Keratinocyte (primary cell): ENCODE results near the gene DUSP7. TPM values are rescaled to one million over a fixed set of nuclear protein-coding genes. Genes with fewer than 3 reads are reported as not detected.

Experiments
- DNase-seq: peaks from one replicate; pipeline ENCODE4 v3.0.0-alpha.2; 2011; ENCODE audit warnings: low read depth, missing footprints, low spot score
- FAIRE-seq: peaks from 2 replicates; lab custom pipeline; 2011; peaks lifted over from hg19 to GRCh38; lab: Jason Lieb, UNC
- H2AFZ ChIP-seq: 2 replicates; pipeline ENCODE4 v1.6.0; 2012; ENCODE audit warnings: low read length, control low read depth, inconsistent platforms; ENCODE audit not compliant: control insufficient read depth
- H3K27ac ChIP-seq: 2 replicates; pipeline ENCODE4 v1.5.1; 2011; ENCODE audit warnings: low read length; ENCODE audit not compliant: control insufficient read depth, insufficient read depth
- H3K27me3 ChIP-seq: 3 replicates; pipeline ENCODE4 v1.6.0; 2011; ENCODE audit warnings: low read length; ENCODE audit not compliant: control insufficient read depth, insufficient read depth; ENCODE audit errors: extremely low read depth
- H3K36me3 ChIP-seq, 2 experiments: 2 replicates in 1 of 2; 3 replicates in 1 of 2; pipeline ENCODE4 v1.5.1; 2011; ENCODE audit warnings: low read length in 2 of 2, mild to moderate bottlenecking in 1 of 2; ENCODE audit not compliant: control insufficient read depth in 2 of 2, insufficient read depth in 2 of 2; ENCODE audit errors: extremely low read depth in 1 of 2
- H3K4me1 ChIP-seq: 3 replicates; pipeline ENCODE4 v1.5.1; 2011; ENCODE audit warnings: low read length; ENCODE audit not compliant: control insufficient read depth, insufficient read depth; ENCODE audit errors: extremely low read depth
- H3K4me2 ChIP-seq: 3 replicates; pipeline ENCODE4 v1.6.0; 2011; ENCODE audit warnings: low read depth, low read length; ENCODE audit not compliant: control insufficient read depth, insufficient read depth; ENCODE audit errors: extremely low read depth
- H3K4me3 ChIP-seq, 3 experiments: fragments of 200-600 bp in 1 of 3; sonication (generic) in 1 of 3; 2 replicates in 2 of 3; 3 replicates in 1 of 3; pipeline ENCODE4 v1.5.1; 2011 to 2016; ENCODE audit warnings: low read length in 3 of 3, mild to moderate bottlenecking in 3 of 3, control low read depth in 2 of 3, inconsistent platforms in 1 of 3, low read depth in 1 of 3, mixed read lengths in 1 of 3, mixed run types in 1 of 3, moderate library complexity in 1 of 3; ENCODE audit not compliant: control insufficient read depth in 2 of 3, insufficient read depth in 2 of 3; ENCODE audit errors: extremely low read depth in 1 of 3
- H3K79me2 ChIP-seq: 2 replicates; pipeline ENCODE4 v1.6.0; 2012; ENCODE audit warnings: low read length; ENCODE audit not compliant: control insufficient read depth, insufficient read depth
- H3K9ac ChIP-seq: 3 replicates; pipeline ENCODE4 v1.6.0; 2011; ENCODE audit warnings: low read length; ENCODE audit not compliant: control insufficient read depth, insufficient read depth; ENCODE audit errors: extremely low read depth
- H3K9me1 ChIP-seq: 3 replicates; pipeline ENCODE4 v1.6.0; 2011; ENCODE audit warnings: low read length; ENCODE audit not compliant: control insufficient read depth, insufficient read depth; ENCODE audit errors: extremely low read depth
- H3K9me3 ChIP-seq: 2 replicates; pipeline ENCODE4 v1.5.1; 2012; ENCODE audit warnings: low read depth, low read length; ENCODE audit not compliant: control insufficient read depth
- H4K20me1 ChIP-seq: 3 replicates; pipeline ENCODE4 v1.6.0; 2011; ENCODE audit warnings: low read length; ENCODE audit not compliant: control insufficient read depth, insufficient read depth; ENCODE audit errors: extremely low read depth
- EZH2 ChIP-seq: IDR thresholded peaks from one replicate; pipeline ENCODE4 v1.6.1; 2012; ENCODE audit warnings: inconsistent platforms, mild to moderate bottlenecking, low read length, moderate library complexity
- dilution Hi-C: fragments of 300-500 bp; cut with MboI; formaldehyde crosslinking; loops from one replicate; pipeline ENCODE4 v1.7.0; 2020; ENCODE audit warnings: low sequenced_read_pairs; ENCODE audit not compliant: extremely low pct_ligation_motif_present
- polyA plus RNA-seq, 5 experiments: library from polyadenylated mRNA; depleted of rRNA in 3 of 5; stranded (reverse) in 3 of 5; stranded (forward) in 1 of 5; unstranded in 1 of 5; fragments of >200 nt; gene quantifications; 1 replicate in 1 of 5; 2 replicates in 3 of 5; 3 replicates in 1 of 5; pipeline versions ENCODE4 v1.2.1 to v1.2.3, GENCODE V29; 2011 to 2012; ENCODE audit warnings: missing spikeins in 2 of 5, low read depth in 1 of 5, low replicate concordance in 1 of 5
- TF ChIP-seq, protein P1 (sequence below), 3 experiments: IDR thresholded peaks in 1 of 3; conservative IDR thresholded peaks in 1 of 3; optimal IDR thresholded peaks in 1 of 3; 2 replicates in 2 of 3; 3 replicates in 1 of 3; pipeline versions ENCODE3 to v1.5.1; 2011; ENCODE audit warnings: low read length in 3 of 3, mild to moderate bottlenecking in 3 of 3, moderate library complexity in 2 of 3, control low read depth in 1 of 3, inconsistent platforms in 1 of 3; ENCODE audit not compliant: insufficient read depth in 2 of 3; ENCODE audit errors: extremely low read depth in 1 of 3

The DUSP7 gene
- polyA plus RNA-seq, 1 donor (not counting 4 experiments of a cell fraction or from before 2014, with no cell fraction given): 103 TPM

DNA sequence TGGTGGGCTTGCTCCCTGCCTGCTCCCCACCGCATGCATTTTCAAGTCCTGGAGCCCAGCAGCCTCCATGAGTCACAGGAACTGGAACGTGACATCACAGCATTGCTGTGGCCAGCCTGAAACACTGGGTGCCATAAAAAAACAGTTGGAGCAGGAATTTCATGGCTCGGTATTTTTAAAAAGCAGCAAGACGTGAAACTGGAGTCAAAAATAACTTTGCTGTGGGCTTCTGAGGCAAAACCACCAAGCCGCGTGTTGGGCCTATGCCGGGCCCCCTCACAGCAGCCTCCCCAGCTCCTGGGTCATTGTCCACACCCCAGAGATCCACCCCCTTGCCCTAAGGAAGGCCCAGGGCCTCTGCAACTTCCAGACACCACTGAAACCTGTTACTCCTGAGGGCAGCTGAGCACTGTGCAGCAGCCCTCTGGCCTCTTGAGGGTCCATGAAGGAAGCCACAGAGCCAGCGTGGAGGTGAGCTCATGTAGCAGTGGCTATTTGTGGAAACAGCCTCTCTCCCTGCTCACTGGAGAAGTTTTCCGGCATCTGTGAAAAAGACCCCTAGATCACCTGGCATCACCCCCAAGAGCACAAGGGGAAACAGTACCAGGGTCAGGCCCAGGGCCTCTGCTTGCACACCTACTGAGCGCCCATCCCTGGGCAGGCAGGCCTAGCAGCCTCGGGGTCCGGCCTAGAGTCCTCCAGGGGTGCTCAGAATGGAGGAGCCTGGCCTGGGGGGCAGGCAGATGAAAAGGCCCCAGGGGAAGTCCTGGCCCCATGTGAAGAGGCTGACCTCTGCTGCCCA, 34.0 kb upstream of the DUSP7 start:
- Histone ChIP-seq H3K4me1 (peaks cover 8% of the 10 kb centered on the region), H3K27ac (peak overlapping the region; percentile 6), H3K27me3 (no peaks in the 10 kb centered on the region), H3K79me2 (no peaks in the 10 kb centered on the region), H2AFZ (no peak overlapping the region), H4K20me1 (no peaks in the 10 kb centered on the region), H3K4me3 (no peak overlapping the region), H3K36me3 (peaks cover 2 to 12% of the 10 kb centered on the region in 2 experiments), H3K9ac (no peak overlapping the region), H3K9me3 (no peaks in the 10 kb centered on the region), H3K4me2 (no peak overlapping the region), H3K9me1 (no peaks in the 10 kb centered on the region)
- dilution Hi-C loops: no loop called here
- no peak for FAIRE-seq
- no peak for DNase-seq
- TF ChIP-seq, protein P1, sequence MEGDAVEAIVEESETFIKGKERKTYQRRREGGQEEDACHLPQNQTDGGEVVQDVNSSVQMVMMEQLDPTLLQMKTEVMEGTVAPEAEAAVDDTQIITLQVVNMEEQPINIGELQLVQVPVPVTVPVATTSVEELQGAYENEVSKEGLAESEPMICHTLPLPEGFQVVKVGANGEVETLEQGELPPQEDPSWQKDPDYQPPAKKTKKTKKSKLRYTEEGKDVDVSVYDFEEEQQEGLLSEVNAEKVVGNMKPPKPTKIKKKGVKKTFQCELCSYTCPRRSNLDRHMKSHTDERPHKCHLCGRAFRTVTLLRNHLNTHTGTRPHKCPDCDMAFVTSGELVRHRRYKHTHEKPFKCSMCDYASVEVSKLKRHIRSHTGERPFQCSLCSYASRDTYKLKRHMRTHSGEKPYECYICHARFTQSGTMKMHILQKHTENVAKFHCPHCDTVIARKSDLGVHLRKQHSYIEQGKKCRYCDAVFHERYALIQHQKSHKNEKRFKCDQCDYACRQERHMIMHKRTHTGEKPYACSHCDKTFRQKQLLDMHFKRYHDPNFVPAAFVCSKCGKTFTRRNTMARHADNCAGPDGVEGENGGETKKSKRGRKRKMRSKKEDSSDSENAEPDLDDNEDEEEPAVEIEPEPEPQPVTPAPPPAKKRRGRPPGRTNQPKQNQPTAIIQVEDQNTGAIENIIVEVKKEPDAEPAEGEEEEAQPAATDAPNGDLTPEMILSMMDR (optimal IDR thresholded peaks at IDR 0.05 in 1 of 3, IDR thresholded peaks at IDR 0.05 in 1 of 3, conservative IDR thresholded peaks at IDR 0.05 in 1 of 3; ENCODE audit: extremely low read depth in 1 of 3, insufficient read depth in 2 of 3, low read length in 3 of 3): no peak
- TF ChIP-seq EZH2: no peak

DNA sequence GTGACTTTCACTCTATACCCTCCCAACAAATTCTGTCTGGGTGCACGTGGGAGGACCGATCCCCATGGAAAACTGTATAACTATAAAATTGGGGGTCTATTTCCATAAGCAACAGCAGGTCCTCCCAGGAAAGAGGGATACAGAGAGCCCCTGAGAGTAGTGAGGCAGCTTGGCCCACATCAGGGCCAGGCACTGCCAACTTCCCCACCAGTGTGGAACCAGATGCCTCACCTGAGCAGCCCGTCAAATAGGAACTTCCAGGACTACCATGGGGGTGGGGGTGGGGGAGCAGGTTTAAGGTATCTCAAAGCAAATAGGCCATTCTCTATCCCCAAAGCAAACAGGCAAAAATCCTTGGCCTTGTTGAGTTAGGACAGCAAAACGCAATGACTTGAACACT, 33.3 kb upstream of the DUSP7 start:
- peaks cover 2 to 12% of the 10 kb centered on the region in 2 experiments for H3K36me3 ChIP-seq
- DNase-seq: no peak
- no peak overlapping the region for H3K4me2 ChIP-seq
- H3K9ac ChIP-seq: no peak overlapping the region
- no peak overlapping the region for H3K4me3 ChIP-seq
- no peak for FAIRE-seq
- H3K79me2 ChIP-seq: no peaks in the 10 kb centered on the region
- H3K9me3 ChIP-seq: no peaks in the 10 kb centered on the region
- H3K9me1 ChIP-seq: no peaks in the 10 kb centered on the region
- dilution Hi-C loops: no loop called here
- H3K4me1 ChIP-seq: peaks cover 8% of the 10 kb centered on the region
- H3K27ac ChIP-seq: no peak overlapping the region
- H3K27me3 ChIP-seq: no peaks in the 10 kb centered on the region
- H2AFZ ChIP-seq: no peak overlapping the region
- H4K20me1 ChIP-seq: no peaks in the 10 kb centered on the region
- TF ChIP-seq EZH2: no peak
- TF ChIP-seq, protein P1 (optimal IDR thresholded peaks at IDR 0.05 in 1 of 3, IDR thresholded peaks at IDR 0.05 in 1 of 3, conservative IDR thresholded peaks at IDR 0.05 in 1 of 3; ENCODE audit: extremely low read depth in 1 of 3, insufficient read depth in 2 of 3, low read length in 3 of 3): no peak
